Measurements from ENCODE around the gene RALGPS1. TPM values are rescaled to one million over a fixed set of nuclear protein-coding genes. Genes with fewer than 3 reads are reported as not detected.

The RALGPS1 gene
- total RNA-seq, 2 experiments from 2014 or later, result 4.8 to 5.1 TPM

GRCh38 chr9:126952205-126952977 lies 37.8 kb downstream of the RALGPS1 start:
- Mint-ChIP-seq H3K36me3 (no peaks in the 10 kb centered on the region), H3K27ac (no peak overlapping the region), H3K4me1 (no peaks in the 10 kb centered on the region), H3K27me3 (peaks cover 2% of the 10 kb centered on the region), H3K4me3 (no peak overlapping the region), H3K9me3 (no peaks in the 10 kb centered on the region)
- ATAC-seq (ENCODE audit: low read depth) (no peak), DNase-seq (no peak)
- POLR2A ChIA-PET, result interaction anchor here (0.7 kb wide), 1 partner anchor 85 kb away, joined by 4 read pairs; no protein-coding TSS in a partner anchor

- Mint-ChIP-seq H3K36me3 (no peaks in the 10 kb centered on the region), H3K4me1 (no peaks in the 10 kb centered on the region), H3K27me3 (peaks cover 2% of the 10 kb centered on the region), H3K4me3 (no peak overlapping the region), H3K27ac (no peak overlapping the region), H3K9me3 (no peaks in the 10 kb centered on the region)
- ATAC-seq (ENCODE audit: low read depth) (no peak), DNase-seq (no peak)
- POLR2A ChIA-PET, result interaction anchor here (0.7 kb wide), 1 partner anchor 84 kb away, joined by 4 read pairs; no protein-coding TSS in a partner anchor
These were observed 38.6 kb downstream of the RALGPS1 start for GRCh38 chr9:126953041-126953809.

DNA sequence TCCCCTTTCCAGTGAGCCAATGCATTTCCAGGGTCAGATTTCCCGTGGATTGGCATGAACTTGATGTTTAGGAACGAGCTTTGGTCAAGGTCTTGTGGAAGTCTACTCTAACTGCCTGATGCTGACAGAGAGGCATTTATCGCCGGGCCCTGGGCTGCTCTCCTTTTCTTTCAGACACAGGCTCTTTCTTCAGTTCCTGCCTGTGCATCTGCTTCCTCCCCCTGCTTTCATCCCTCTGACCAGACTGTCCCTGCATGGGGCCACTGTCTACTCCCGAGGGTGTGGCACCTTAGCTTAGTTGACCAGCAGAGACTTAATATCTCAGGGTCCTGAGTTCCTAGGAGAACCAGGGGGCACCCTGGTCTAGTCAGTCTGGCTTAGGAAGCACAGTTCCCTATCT lies 41.2 kb downstream of the RALGPS1 start:
- ATAC-seq (ENCODE audit: low read depth) (no peak), DNase-seq (no peak)
- Mint-ChIP-seq H3K27ac (no peak overlapping the region), H3K4me1 (no peaks in the 10 kb centered on the region), H3K27me3 (peaks cover 18% of the 10 kb centered on the region), H3K36me3 (no peaks in the 10 kb centered on the region), H3K4me3 (no peak overlapping the region), H3K9me3 (no peaks in the 10 kb centered on the region)
- POLR2A ChIA-PET, result no interaction called here

DNA sequence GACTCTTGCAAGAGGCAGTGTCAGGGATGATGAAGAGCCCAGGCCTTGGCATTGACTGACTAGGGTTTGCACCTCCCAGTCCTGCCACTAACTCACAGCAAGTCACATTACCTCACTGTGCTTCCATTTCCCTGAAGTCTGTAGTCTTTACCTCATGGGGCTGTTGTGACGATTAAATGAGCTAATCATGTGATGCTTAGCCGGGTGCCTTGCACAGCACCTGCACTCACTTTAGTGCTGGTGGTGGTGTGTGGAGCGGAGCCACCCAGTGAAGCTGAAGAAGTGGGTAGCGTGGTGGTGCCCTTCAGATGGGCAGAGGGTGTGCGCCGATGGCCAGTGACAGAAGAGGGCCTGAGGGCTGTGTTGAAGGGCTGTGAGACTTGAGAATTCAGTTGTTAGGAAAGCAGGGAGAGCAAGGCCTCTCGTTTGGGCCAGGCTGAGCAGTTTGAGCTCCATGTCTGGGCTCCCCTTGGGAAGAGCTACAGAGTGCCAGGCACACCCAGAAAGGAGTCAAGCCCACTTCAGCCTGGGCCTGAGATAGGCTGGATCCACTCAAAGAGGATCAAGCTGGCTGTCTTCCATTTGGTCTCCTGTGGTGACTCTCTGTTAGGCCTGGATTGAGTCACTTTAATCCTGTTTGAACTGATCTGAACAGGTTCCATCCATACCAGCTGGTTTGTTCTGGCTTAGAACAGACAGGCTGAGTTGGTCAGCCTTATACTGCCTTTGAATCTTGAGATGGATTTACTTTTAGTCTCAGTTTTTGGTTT lies 42.5 kb downstream of the RALGPS1 start:
- POLR2A ChIA-PET, result no interaction called here
- H3K27me3 Mint-ChIP-seq, result peaks cover 19% of the 10 kb centered on the region
- no peak overlapping the region for H3K4me3 Mint-ChIP-seq
- no peak overlapping the region for H3K27ac Mint-ChIP-seq
- DNase-seq, result no peak
- no peaks in the 10 kb centered on the region for H3K9me3 Mint-ChIP-seq
- no peaks in the 10 kb centered on the region for H3K36me3 Mint-ChIP-seq
- no peak for ATAC-seq (ENCODE audit: low read depth)
- no peaks in the 10 kb centered on the region for H3K4me1 Mint-ChIP-seq

GRCh38 chr9:126957687-126958053 lies 43.1 kb downstream of the RALGPS1 start:
- Mint-ChIP-seq H3K27ac (no peak overlapping the region), H3K4me1 (no peaks in the 10 kb centered on the region)
- POLR2A ChIA-PET, result no interaction called here

DNA sequence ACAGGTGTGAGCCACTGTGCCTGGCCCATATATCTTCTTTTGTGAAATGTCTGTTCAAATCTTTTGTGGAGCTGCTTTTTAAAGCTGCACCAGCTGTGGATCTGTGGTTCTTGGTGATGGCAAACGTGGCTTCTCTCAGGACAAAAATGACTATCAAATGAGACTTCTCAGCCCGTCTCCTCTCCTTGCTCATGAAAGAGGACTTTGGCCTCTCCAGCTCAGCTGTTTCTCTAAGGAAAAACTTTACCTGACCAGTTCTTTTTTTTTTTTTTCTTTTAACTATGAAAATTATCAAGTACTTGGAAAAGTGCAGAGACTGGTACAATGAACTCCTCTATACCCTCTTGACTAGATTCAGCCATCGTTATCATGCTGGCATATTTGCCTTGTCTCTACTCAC lies 44.8 kb downstream of the RALGPS1 start:
- ATAC-seq (ENCODE audit: low read depth), result no peak
- Mint-ChIP-seq H3K4me1 (no peaks in the 10 kb centered on the region), H3K9me3 (no peaks in the 10 kb centered on the region), H3K4me3 (no peak overlapping the region), H3K27me3 (peaks cover 20% of the 10 kb centered on the region), H3K27ac (no peak overlapping the region), H3K36me3 (no peaks in the 10 kb centered on the region)
- POLR2A ChIA-PET, result interaction anchor here (0.7 kb wide), 1 partner anchor 18 kb away, joined by 3 read pairs; no protein-coding TSS in a partner anchor
- DNase-seq, result no peak

More at GRCh38 chr9:126957687-126958053, 43.1 kb downstream of the RALGPS1 start:
- Mint-ChIP-seq H3K36me3 (no peaks in the 10 kb centered on the region), H3K4me3 (no peak overlapping the region), H3K27me3 (peaks cover 19% of the 10 kb centered on the region), H3K9me3 (no peaks in the 10 kb centered on the region)
- ATAC-seq (ENCODE audit: low read depth) (no peak), DNase-seq (no peak)

- H3K4me1 Mint-ChIP-seq, result no peaks in the 10 kb centered on the region
- peaks cover 25% of the 10 kb centered on the region for H3K27me3 Mint-ChIP-seq
- no peak for DNase-seq
- no peak for ATAC-seq (ENCODE audit: low read depth)
- H3K27ac Mint-ChIP-seq, result no peak overlapping the region
- H3K4me3 Mint-ChIP-seq, result no peak overlapping the region
- H3K9me3 Mint-ChIP-seq, result no peaks in the 10 kb centered on the region
- no peaks in the 10 kb centered on the region for H3K36me3 Mint-ChIP-seq
- POLR2A ChIA-PET, result no interaction called here
These were observed 45.3 kb downstream of the RALGPS1 start for GRCh38 chr9:126959917-126960316.

- no peak for ATAC-seq (ENCODE audit: low read depth)
- no peak overlapping the region for H3K27ac Mint-ChIP-seq
- H3K9me3 Mint-ChIP-seq, result no peaks in the 10 kb centered on the region
- no peak for DNase-seq
- H3K27me3 Mint-ChIP-seq, result peaks cover 30% of the 10 kb centered on the region
- no peak overlapping the region for H3K4me3 Mint-ChIP-seq
- H3K4me1 Mint-ChIP-seq, result no peaks in the 10 kb centered on the region
- H3K36me3 Mint-ChIP-seq, result no peaks in the 10 kb centered on the region
- POLR2A ChIA-PET, result no interaction called here
These were observed 47.8 kb downstream of the RALGPS1 start for GRCh38 chr9:126962336-126962735.

DNA sequence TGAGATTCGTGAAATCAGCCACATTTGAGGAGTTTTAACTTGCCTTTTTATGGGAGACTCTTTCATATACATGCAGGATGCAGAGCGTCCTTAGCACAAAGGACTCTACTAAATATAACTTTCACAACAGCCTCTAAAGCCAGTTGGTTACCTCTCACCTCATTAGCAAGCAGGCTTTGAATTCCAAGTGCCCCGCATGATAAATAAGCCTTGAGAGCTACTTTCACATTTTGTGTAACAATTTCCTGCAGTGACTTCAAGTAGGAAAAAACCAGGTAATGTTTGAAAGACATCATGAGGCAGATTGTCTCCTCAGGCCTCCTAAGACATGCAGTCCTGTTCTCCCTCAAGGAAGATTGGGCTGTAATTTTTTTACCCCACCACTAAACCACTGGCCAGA lies 50.5 kb downstream of the RALGPS1 start:
- no peaks in the 10 kb centered on the region for H3K4me1 Mint-ChIP-seq
- POLR2A ChIA-PET, result no interaction called here
- no peak overlapping the region for H3K27ac Mint-ChIP-seq

GRCh38 chr9:126965541-126966428 lies 51.2 kb downstream of the RALGPS1 start:
- POLR2A ChIA-PET, result no interaction called here
- Mint-ChIP-seq H3K27ac (no peak overlapping the region), H3K4me1 (no peaks in the 10 kb centered on the region), H3K36me3 (no peaks in the 10 kb centered on the region), H3K27me3 (peaks cover 21% of the 10 kb centered on the region), H3K9me3 (no peaks in the 10 kb centered on the region), H3K4me3 (no peak overlapping the region)
- ATAC-seq (ENCODE audit: low read depth) (peak; percentile 52), DNase-seq (no peak)

More for the DNA sequence above, 50.5 kb downstream of the RALGPS1 start:
- Mint-ChIP-seq H3K36me3 (no peaks in the 10 kb centered on the region), H3K4me3 (no peak overlapping the region), H3K27me3 (peaks cover 22% of the 10 kb centered on the region), H3K9me3 (no peaks in the 10 kb centered on the region)
- DNase-seq (no peak), ATAC-seq (ENCODE audit: low read depth) (no peak)

GRCh38 chr9:126971261-126971660 lies 56.7 kb downstream of the RALGPS1 start:
- no peak for DNase-seq
- no peak for ATAC-seq (ENCODE audit: low read depth)
- Mint-ChIP-seq H3K4me1 (no peaks in the 10 kb centered on the region), H3K36me3 (no peaks in the 10 kb centered on the region), H3K27me3 (peaks cover 26% of the 10 kb centered on the region), H3K9me3 (no peaks in the 10 kb centered on the region), H3K27ac (no peak overlapping the region), H3K4me3 (no peak overlapping the region)
- POLR2A ChIA-PET, result no interaction called here

DNA sequence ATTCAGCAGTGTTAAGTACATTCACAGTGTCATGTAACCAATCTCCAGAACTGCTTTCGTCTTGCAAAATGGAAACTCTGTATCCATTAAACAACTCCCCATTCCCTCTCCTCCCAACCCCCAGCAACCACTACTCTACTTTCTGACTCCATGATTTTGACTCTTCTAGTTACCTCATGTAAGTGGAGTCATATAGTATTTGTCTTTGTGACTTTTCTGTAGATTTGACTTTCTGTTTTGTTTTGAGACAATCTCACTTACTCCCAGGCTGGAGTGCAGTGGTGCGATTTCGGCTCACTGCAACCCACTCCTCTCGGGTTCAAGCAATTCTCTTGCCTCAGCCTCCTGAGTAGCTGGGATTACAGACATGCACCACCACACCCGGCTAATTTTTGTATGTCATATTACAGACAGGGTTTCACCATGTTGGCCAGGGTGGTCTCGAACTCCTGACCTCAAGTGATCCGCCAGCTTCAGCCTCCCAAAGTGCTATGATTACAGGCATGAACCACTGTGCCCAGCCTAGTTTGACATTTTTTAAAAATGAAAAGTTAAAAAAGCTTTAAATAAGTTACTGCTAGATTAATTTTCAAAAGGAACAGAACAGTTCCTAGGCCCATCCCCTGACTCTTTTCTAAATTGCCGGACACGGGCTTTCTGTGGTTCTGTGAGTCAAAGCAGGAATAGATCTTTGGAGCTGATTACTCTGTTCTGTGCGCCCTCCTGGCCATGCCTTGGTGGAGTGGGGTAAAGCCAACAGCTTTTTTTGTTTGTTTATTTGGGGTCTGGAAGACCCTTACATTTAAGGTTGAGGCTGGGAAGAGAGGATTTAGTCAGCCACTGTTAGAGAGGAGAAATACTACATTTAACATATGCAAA lies 59.3 kb downstream of the RALGPS1 start:
- Mint-ChIP-seq H3K4me1 (no peaks in the 10 kb centered on the region), H3K36me3 (no peaks in the 10 kb centered on the region), H3K27me3 (peaks cover 19% of the 10 kb centered on the region), H3K27ac (no peak overlapping the region), H3K4me3 (no peak overlapping the region), H3K9me3 (no peaks in the 10 kb centered on the region)
- POLR2A ChIA-PET, result no interaction called here
- DNase-seq (no peak), ATAC-seq (ENCODE audit: low read depth) (no peak)

All from activated naive CD8-positive, alpha-beta T cell treated with anti-CD3 and anti-CD28 coated beads, Interleukin-2, amount 10 ng/mL, durations not matched to agents 7 days and 5 days (primary cell).